B cell (primary cell): ENCODE measurements around the gene PRLR.

ENCODE experiments used
- CTCF ChIP-seq: fragments of 200-600 bp; IDR thresholded peaks from one replicate; pipeline ENCODE4 v1.8.0; 2022; ENCODE audit warnings: antibody characterized with exemption, mild to moderate bottlenecking
- EZH2 ChIP-seq: IDR thresholded peaks from 2 replicates; pipeline ENCODE4 v1.6.1; 2012; ENCODE audit warnings: borderline replicate concordance, low read depth, mild to moderate bottlenecking, moderate library complexity, low read length; ENCODE audit not compliant: insufficient read depth, poor library complexity, severe bottlenecking

GRCh38 chr5:35048910-35049309, 181.4 kb downstream of the PRLR start:
- TF ChIP-seq CTCF (no peak), EZH2 (no peak)
